HepG2 (cell line): ENCODE results near the gene IL16. TPM values are rescaled to one million over a fixed set of nuclear protein-coding genes. Genes with fewer than 3 reads are reported as not detected.

Experiments used
- DZIP1 ChIP-seq: sonication (generic); formaldehyde crosslinking; IDR thresholded peaks from 2 replicates; pipeline ENCODE4 v1.5.0; 2020; ENCODE audit warnings: mild to moderate bottlenecking, missing genetic modification reagents
- GZF1 ChIP-seq: sonication (generic); formaldehyde crosslinking; IDR thresholded peaks from 2 replicates; pipeline ENCODE4 v1.5.1; 2020; ENCODE audit warnings: mild to moderate bottlenecking, missing genetic modification reagents
- HMGXB4 ChIP-seq, 2 experiments: sonication (generic) in 1 of 2; formaldehyde crosslinking in 1 of 2; IDR thresholded peaks; 2 replicates each; pipeline versions ENCODE4 v1.4.0 to v1.6.1; 2018 to 2020; ENCODE audit warnings: missing genetic modification reagents in 2 of 2, borderline replicate concordance in 1 of 2, low read depth in 1 of 2, mild to moderate bottlenecking in 1 of 2, missing biosample characterization in 1 of 2
- JUNB ChIP-seq: sonication (generic); formaldehyde crosslinking; IDR thresholded peaks from 2 replicates; pipeline ENCODE4 v1.8.0; 2022; ENCODE audit warnings: missing genetic modification reagents, mild to moderate bottlenecking, borderline replicate concordance
- LBX2 ChIP-seq: sonication (generic); formaldehyde crosslinking; IDR thresholded peaks from 2 replicates; pipeline ENCODE4 v1.5.0; 2020; ENCODE audit warnings: missing genetic modification reagents, mild to moderate bottlenecking, borderline replicate concordance
- SOX6 ChIP-seq, 2 experiments: fragments of 450-650 bp in 1 of 2; sonication (generic) in 1 of 2; formaldehyde crosslinking in 1 of 2; IDR thresholded peaks; 2 replicates each; pipeline versions ENCODE4 v1.4.0 to v1.6.1; 2017 to 2020; ENCODE audit warnings: antibody characterized with exemption in 1 of 2, mild to moderate bottlenecking in 1 of 2, missing genetic modification reagents in 1 of 2
- TARDBP ChIP-seq: sonication (generic); formaldehyde crosslinking; IDR thresholded peaks from 2 replicates; pipeline ENCODE4 v1.8.0; 2022; ENCODE audit warnings: mild to moderate bottlenecking, missing genetic modification reagents
- TCF7L2 ChIP-seq: IDR thresholded peaks from 2 replicates; pipeline ENCODE4 v1.6.1; 2011; ENCODE audit warnings: mild to moderate bottlenecking, low read depth, low read length, moderate library complexity
- TMF1 ChIP-seq: sonication (generic); formaldehyde crosslinking; IDR thresholded peaks from 2 replicates; pipeline ENCODE4 v1.8.1; 2022; ENCODE audit warnings: low read depth, missing genetic modification reagents
- ZGPAT ChIP-seq: IDR thresholded peaks from 2 replicates; pipeline ENCODE4 v1.6.1; 2016; ENCODE audit warnings: mild to moderate bottlenecking
- ZNF234 ChIP-seq: sonication (generic); formaldehyde crosslinking; conservative IDR thresholded peaks from 2 replicates; pipeline ENCODE4 v1.5.1; 2020; ENCODE audit warnings: mild to moderate bottlenecking, missing genetic modification reagents
- ZNF235 ChIP-seq: sonication (generic); formaldehyde crosslinking; IDR thresholded peaks from 2 replicates; pipeline ENCODE4 v1.8.1; 2023; ENCODE audit warnings: mild to moderate bottlenecking, missing genetic modification reagents, borderline replicate concordance
- ZNF30 ChIP-seq: sonication (generic); formaldehyde crosslinking; IDR thresholded peaks from 2 replicates; pipeline ENCODE4 v1.5.0; 2020; ENCODE audit warnings: mild to moderate bottlenecking, missing genetic modification reagents
- ZNF326 ChIP-seq: sonication (generic); formaldehyde crosslinking; IDR thresholded peaks from 2 replicates; pipeline ENCODE4 v1.4.0; 2020; ENCODE audit warnings: missing genetic modification reagents, borderline replicate concordance
- ZNF674 ChIP-seq: sonication (generic); formaldehyde crosslinking; IDR thresholded peaks from 2 replicates; pipeline ENCODE4 v1.5.0; 2020; ENCODE audit warnings: low read depth, mild to moderate bottlenecking, missing genetic modification reagents
- ZNF792 ChIP-seq: IDR thresholded peaks from 2 replicates; pipeline ENCODE4 v1.6.1; 2016
- ZNF816 ChIP-seq: sonication (generic); formaldehyde crosslinking; IDR thresholded peaks from 2 replicates; pipeline ENCODE4 v1.8.0; 2022; ENCODE audit warnings: missing genetic modification reagents, mild to moderate bottlenecking, borderline replicate concordance
- polyA plus RNA-seq, 8 experiments: library from polyadenylated mRNA; depleted of rRNA in 3 of 8; stranded (reverse) in 7 of 8; unstranded in 1 of 8; fragments of >200 nt; fragmentation: Illumina TruSeq in 4 of 8; extraction: Trizol in 4 of 8; gene quantifications; 2 replicates each; pipeline versions ENCODE4 v1.2.1 to v1.2.3, GENCODE V29; 2011 to 2016; ENCODE audit warnings: low read depth in 4 of 8, missing spikeins in 1 of 8, mixed read lengths in 1 of 8; ENCODE audit not compliant: insufficient read depth in 1 of 8
- total RNA-seq, 5 experiments: library from RNA; depleted of rRNA; stranded (reverse); fragments of >200 nt; fragmentation: Illumina TruSeq; extraction: Trizol; gene quantifications; 2 replicates each; pipeline ENCODE4 v1.2.3, GENCODE V29; 2016; ENCODE audit warnings: low read depth in 1 of 5
- TF ChIP-seq, protein P1 (sequence below): sonication (generic); formaldehyde crosslinking; IDR thresholded peaks from 2 replicates; pipeline ENCODE4 v1.5.1; 2020; ENCODE audit warnings: missing genetic modification reagents, mild to moderate bottlenecking, borderline replicate concordance

IL16 gene
- total and polyA plus RNA-seq, 2 of the 13 experiments (the other 11 are each of a cell fraction or from before 2014, with no cell fraction given), result 0.03 TPM; not detected in 1

- TF ChIP-seq, protein P1, sequence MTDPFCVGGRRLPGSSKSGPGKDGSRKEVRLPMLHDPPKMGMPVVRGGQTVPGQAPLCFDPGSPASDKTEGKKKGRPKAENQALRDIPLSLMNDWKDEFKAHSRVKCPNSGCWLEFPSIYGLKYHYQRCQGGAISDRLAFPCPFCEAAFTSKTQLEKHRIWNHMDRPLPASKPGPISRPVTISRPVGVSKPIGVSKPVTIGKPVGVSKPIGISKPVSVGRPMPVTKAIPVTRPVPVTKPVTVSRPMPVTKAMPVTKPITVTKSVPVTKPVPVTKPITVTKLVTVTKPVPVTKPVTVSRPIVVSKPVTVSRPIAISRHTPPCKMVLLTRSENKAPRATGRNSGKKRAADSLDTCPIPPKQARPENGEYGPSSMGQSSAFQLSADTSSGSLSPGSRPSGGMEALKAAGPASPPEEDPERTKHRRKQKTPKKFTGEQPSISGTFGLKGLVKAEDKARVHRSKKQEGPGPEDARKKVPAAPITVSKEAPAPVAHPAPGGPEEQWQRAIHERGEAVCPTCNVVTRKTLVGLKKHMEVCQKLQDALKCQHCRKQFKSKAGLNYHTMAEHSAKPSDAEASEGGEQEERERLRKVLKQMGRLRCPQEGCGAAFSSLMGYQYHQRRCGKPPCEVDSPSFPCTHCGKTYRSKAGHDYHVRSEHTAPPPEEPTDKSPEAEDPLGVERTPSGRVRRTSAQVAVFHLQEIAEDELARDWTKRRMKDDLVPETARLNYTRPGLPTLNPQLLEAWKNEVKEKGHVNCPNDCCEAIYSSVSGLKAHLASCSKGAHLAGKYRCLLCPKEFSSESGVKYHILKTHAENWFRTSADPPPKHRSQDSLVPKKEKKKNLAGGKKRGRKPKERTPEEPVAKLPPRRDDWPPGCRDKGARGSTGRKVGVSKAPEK, result no peak
- TF ChIP-seq ZNF235 (CRISPR knock-in tag) (no peak), DZIP1 (no peak), HMGXB4 (CRISPR knock-in tag; IDR thresholded peaks at IDR 0.05; ENCODE audit: borderline replicate concordance in 1 of 2, low read depth in 1 of 2) (peak in 1 of 2 experiments; percentile 65; a peak in 1 of 4 replicates), TCF7L2 (no peak), ZNF326 (CRISPR knock-in tag) (no peak), GZF1 (CRISPR knock-in tag) (0 out of 2 replicates have a peak, but pooled peaks have one; percentile 33), ZNF816 (CRISPR knock-in tag) (no peak), LBX2 (CRISPR knock-in tag) (no peak), TARDBP (CRISPR knock-in tag) (no peak), SOX6 (IDR thresholded peaks at IDR 0.05) (no peak), SOX6 (CRISPR knock-in tag; IDR thresholded peaks at IDR 0.05) (0 out of 2 replicates have a peak, but pooled peaks have one; percentile 26), ZNF792 (CRISPR knock-in tag) (no peak), ZNF234 (no peak), ZGPAT (peak; percentile 29; the same call in 1 of the 2 replicates), ZNF674 (no peak), TMF1 (no peak), JUNB (CRISPR knock-in tag) (no peak), ZNF30 (CRISPR knock-in tag) (no peak)
Measured at GRCh38 chr15:81323944-81324881, 127.5 kb downstream of the IL16 start, which contains the start of gene STARD5 (continued).
